IPS-18a (cell line): ENCODE results near the gene MEIOB.
A peak's percentile ranks its signal among the peaks of the same experiment; 100 is the strongest.
"Not testable (repeated sequence)": the region's sequence is repeated elsewhere in the genome, so short reads cannot be mapped to it uniquely, and the experiment has no call there.

Experiments
- H3K27ac ChIP-seq: one replicate; pipeline ENCODE4 v1.5.1; 2013; ENCODE audit warnings: low read length
- H3K27me3 ChIP-seq: one replicate; pipeline ENCODE4 v1.6.1; 2013; ENCODE audit warnings: mild to moderate bottlenecking, low read length; ENCODE audit not compliant: control insufficient read depth, insufficient read depth
- H3K36me3 ChIP-seq: one replicate; pipeline ENCODE4 v1.6.1; 2013; ENCODE audit warnings: low read depth, low read length; ENCODE audit not compliant: control insufficient read depth
- H3K4me1 ChIP-seq: one replicate; pipeline ENCODE4 v1.6.1; 2013; ENCODE audit warnings: low read depth, low read length; ENCODE audit not compliant: control insufficient read depth
- H3K4me3 ChIP-seq: one replicate; pipeline ENCODE4 v1.5.1; 2013; ENCODE audit warnings: low read length
- H3K9ac ChIP-seq: one replicate; pipeline ENCODE4 v1.6.1; 2013; ENCODE audit warnings: mild to moderate bottlenecking, low read length, moderate library complexity
- H3K9me3 ChIP-seq: one replicate; pipeline ENCODE4 v1.6.1; 2013; ENCODE audit warnings: low read depth, low read length; ENCODE audit not compliant: control insufficient read depth

MEIOB gene, protein sequence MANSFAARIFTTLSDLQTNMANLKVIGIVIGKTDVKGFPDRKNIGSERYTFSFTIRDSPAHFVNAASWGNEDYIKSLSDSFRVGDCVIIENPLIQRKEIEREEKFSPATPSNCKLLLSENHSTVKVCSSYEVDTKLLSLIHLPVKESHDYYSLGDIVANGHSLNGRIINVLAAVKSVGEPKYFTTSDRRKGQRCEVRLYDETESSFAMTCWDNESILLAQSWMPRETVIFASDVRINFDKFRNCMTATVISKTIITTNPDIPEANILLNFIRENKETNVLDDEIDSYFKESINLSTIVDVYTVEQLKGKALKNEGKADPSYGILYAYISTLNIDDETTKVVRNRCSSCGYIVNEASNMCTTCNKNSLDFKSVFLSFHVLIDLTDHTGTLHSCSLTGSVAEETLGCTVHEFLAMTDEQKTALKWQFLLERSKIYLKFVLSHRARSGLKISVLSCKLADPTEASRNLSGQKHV

GRCh38 chr16:1871974-1872635 lies at the start of gene MEIOB:
Gene MEIOB, minus strand, starts transcription at chr16:1872164. Its CDS starts 3,989 bp downstream, at chr16:1868175.
- H3K36me3 ChIP-seq = no peaks in the 10 kb centered on the region
- no peak within 1 kb of the TSS for H3K27ac ChIP-seq
- no peak within 1 kb of the TSS for H3K9ac ChIP-seq
- peaks cover 36% of the 10 kb centered on the region for H3K27me3 ChIP-seq
- H3K9me3 ChIP-seq = no peaks in the 10 kb centered on the region
- no peaks in the 10 kb centered on the region for H3K4me1 ChIP-seq
- peak within 1 kb of the TSS; percentile 47 for H3K4me3 ChIP-seq

- Histone ChIP-seq H3K9ac (no peak overlapping the region), H3K27ac (no peak overlapping the region), H3K36me3 (no peaks in the 10 kb centered on the region), H3K9me3 (no peaks in the 10 kb centered on the region), H3K4me1 (peaks cover 16% of the 10 kb centered on the region), H3K27me3 (peaks cover 81% of the 10 kb centered on the region), H3K4me3 (peak overlapping the region; percentile 5)
Measured at GRCh38 chr16:1920727-1921171, 48.8 kb upstream of the MEIOB start.

DNA sequence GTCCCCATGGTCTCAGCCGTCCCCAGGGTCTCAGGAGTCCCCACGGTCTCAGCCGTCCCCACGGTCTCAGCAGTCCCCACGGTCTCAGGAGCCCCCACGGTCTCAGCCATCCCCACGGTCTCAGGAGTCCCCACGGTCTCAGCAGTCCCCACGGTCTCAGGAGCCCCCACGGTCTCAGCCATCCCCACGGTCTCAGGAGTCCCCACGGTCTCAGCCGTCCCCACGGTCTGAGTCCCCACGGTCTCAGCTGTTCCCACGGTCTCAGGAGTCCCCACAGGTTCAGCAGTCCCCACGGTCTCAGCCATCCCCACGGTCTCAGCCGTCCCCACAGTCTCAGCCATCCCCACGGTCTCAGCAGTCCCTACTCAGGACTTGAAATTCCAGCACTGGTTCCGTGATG lies 48.2 kb upstream of the MEIOB start:
- peaks cover 16% of the 10 kb centered on the region for H3K4me1 ChIP-seq
- H3K9me3 ChIP-seq, H3K36me3 ChIP-seq, H3K9ac ChIP-seq, H3K27ac ChIP-seq: not testable (repeated sequence)
- H3K4me3 ChIP-seq = peak overlapping the region; percentile 5
- peaks cover 88% of the 10 kb centered on the region for H3K27me3 ChIP-seq

DNA sequence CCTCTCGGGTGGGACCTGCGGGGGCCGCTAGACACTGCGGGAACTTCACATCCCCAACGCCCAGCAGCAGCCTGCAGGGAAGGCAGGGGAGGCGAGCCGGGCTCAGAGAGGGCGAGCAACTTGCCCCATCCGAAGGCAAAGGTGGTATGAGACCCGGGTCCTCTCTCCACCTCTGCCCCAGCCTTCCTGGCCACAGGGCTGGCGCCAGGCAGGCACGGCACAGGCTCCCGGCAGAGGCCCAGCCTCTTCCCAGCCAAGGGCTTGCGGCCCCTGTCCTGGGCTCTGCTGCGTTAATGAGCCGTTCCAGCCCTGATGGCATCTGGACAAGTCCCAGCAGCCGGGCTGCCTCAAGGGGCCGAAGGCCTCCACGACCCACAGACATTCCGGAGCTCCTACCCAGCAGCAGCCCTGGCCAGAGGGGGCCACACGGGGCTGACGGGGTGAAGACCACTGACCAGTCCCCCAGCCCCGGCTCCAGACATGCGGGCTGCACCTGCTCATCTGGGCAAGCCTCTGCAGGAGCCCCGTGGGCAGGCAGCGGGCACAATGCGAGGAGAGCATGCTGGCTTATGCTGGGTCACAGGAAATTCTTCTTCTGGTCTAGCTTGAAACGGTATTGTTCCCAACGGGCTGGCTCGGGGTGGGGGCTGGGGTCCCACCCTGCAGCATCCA lies 47.5 kb upstream of the MEIOB start:
- Histone ChIP-seq H3K27ac (no peak overlapping the region), H3K4me3 (no peak overlapping the region), H3K4me1 (peaks cover 19% of the 10 kb centered on the region), H3K9ac (no peak overlapping the region), H3K9me3 (no peaks in the 10 kb centered on the region), H3K36me3 (no peaks in the 10 kb centered on the region), H3K27me3 (peaks cover 92% of the 10 kb centered on the region)

GRCh38 chr16:1918351-1919326 lies 46.7 kb upstream of the MEIOB start, which contains the start of gene HS3ST6:
Gene HS3ST6, minus strand, starts transcription at chr16:1918415. Its CDS starts 92 bp downstream, at chr16:1918323.
- H3K27ac ChIP-seq = no peak within 1 kb of the TSS
- H3K27me3 ChIP-seq = peaks cover 91% of the 10 kb centered on the region
- H3K4me1 ChIP-seq = peaks cover 22% of the 10 kb centered on the region
- no peak within 1 kb of the TSS for H3K9ac ChIP-seq
- no peaks in the 10 kb centered on the region for H3K9me3 ChIP-seq
- peak within 1 kb of the TSS; percentile 37 for H3K4me3 ChIP-seq
- H3K36me3 ChIP-seq = no peaks in the 10 kb centered on the region

GRCh38 chr16:1917665-1918350 lies 45.8 kb upstream of the MEIOB start:
- peak overlapping the region; percentile 16 for H3K4me3 ChIP-seq

GRCh38 chr16:1917056-1917664 lies 45.2 kb upstream of the MEIOB start:
- Histone ChIP-seq H3K36me3 (no peaks in the 10 kb centered on the region), H3K27me3 (peaks cover 76% of the 10 kb centered on the region), H3K4me3 (peak overlapping the region; percentile 16), H3K9ac (no peak overlapping the region), H3K4me1 (peaks cover 22% of the 10 kb centered on the region), H3K9me3 (no peaks in the 10 kb centered on the region), H3K27ac (no peak overlapping the region)

More at GRCh38 chr16:1917665-1918350, 45.8 kb upstream of the MEIOB start:
- H3K4me1 ChIP-seq = peaks cover 22% of the 10 kb centered on the region
- H3K9me3 ChIP-seq = no peaks in the 10 kb centered on the region
- H3K9ac ChIP-seq = no peak overlapping the region
- H3K36me3 ChIP-seq = no peaks in the 10 kb centered on the region
- no peak overlapping the region for H3K27ac ChIP-seq
- peaks cover 82% of the 10 kb centered on the region for H3K27me3 ChIP-seq

DNA sequence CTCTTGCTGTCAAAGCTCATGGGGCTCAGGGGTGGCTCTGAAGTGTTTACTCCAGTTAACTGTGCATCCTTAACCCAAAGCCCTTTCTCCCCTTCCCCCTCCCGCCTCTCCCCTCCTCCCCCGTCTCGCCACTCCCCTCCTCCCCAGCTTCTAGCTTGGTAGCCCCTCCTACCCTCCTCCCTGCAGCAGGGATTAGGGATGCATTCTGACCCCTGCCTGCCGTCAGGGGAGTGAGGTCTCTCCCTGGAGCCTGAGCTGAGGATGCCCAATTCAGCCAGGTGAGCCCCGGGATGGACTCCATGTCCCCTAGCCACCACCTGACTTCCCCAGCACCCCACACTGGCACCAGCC lies 44.7 kb upstream of the MEIOB start:
- Histone ChIP-seq H3K4me1 (peaks cover 22% of the 10 kb centered on the region), H3K9ac (no peak overlapping the region), H3K9me3 (no peaks in the 10 kb centered on the region), H3K27me3 (peaks cover 74% of the 10 kb centered on the region), H3K4me3 (peak overlapping the region; percentile 16), H3K36me3 (no peaks in the 10 kb centered on the region), H3K27ac (no peak overlapping the region)

DNA sequence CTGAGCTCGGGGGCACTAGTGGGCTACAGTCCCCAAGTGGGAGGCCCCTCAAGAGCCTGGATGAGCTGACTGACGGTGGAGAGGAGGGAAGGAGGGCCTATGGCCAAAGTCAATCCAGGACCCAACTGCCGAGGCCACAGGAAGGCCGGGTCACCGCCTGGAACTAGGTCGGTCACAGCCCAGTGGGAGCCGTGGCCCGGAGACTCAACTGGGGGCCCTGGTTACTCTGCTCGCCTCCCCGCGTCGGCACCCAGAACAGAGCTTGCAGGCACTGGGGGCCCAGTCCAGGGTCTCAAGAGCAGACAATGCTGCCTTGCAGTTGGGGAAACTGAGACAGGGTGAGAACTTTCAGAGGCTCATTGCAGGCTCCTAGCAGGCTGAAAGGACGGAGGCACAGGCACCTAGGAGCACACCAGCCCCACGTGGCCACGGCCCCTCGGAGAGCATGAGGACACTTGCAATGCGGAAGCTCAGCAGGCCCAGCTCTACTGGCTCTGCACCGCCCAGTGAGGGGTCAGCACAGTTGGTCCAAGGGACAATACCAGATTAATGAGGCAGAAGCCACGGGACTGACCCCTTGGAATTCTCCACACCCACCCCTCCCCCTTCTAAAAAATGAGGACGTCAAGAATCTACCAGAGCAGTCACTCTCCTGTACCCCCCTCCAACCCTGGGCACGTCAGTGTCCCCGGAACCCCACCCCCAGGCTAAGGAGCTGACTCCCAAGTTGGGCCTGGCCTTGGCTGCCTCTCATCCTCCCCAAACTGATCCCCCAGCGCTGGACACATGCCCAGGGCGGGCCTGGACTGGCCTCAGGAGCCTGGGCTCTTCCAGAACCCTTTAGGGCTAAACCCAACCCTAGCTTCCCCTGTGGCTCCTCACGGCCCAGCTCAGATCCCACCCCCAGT lies 44.0 kb upstream of the MEIOB start:
- Histone ChIP-seq H3K9ac (no peak overlapping the region), H3K27ac (no peak overlapping the region), H3K27me3 (peaks cover 68% of the 10 kb centered on the region), H3K9me3 (no peaks in the 10 kb centered on the region), H3K36me3 (no peaks in the 10 kb centered on the region), H3K4me1 (peaks cover 22% of the 10 kb centered on the region), H3K4me3 (no peak overlapping the region)
